GM12892 (cell line): ENCODE data around the gene OXNAD1.

Source experiments
- DNase-seq: peaks from one replicate; pipeline ENCODE4 v3.0.0; 2011; ENCODE audit not compliant: insufficient read length
- FAIRE-seq: peaks from 2 replicates; lab custom pipeline; 2011; peaks lifted over from hg19 to GRCh38; lab: Jason Lieb, UNC
- POLR2A ChIP-seq: IDR thresholded peaks from 2 replicates; pipeline ENCODE4 v1.6.1; 2011; ENCODE audit warnings: low read depth, low read length, control low read depth
- POLR2AphosphoS5 ChIP-seq: IDR thresholded peaks from 2 replicates; pipeline ENCODE4 v1.6.1; 2011; ENCODE audit warnings: low read depth, low read length, control low read depth
- TAF1 ChIP-seq: IDR thresholded peaks from 2 replicates; pipeline ENCODE4 v1.6.1; 2011; ENCODE audit warnings: low read depth, mild to moderate bottlenecking, control low read depth, low read length, borderline replicate concordance

OXNAD1 gene

DNA sequence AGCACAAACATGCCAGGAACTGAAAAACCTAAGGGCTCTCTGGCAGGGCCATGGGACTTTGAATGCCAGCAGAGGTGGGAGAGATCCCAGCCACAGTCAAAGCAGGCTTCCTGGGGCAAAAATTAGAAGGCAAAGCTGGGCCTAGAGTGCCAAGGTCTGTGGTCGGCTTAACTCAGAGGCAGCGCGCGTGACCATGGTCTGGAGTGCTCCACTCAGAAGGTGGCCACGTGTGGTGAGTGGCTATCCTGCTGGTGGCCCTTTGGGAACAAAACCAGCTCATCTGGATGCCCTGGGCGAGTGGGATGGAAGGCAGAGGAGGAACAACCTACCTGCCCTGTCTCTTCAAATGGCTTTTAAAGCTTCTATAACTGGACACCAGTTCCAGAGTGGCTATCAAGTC lies 63.1 kb downstream of the OXNAD1 start:
- no peak for TF ChIP-seq POLR2AphosphoS5
- TF ChIP-seq TAF1 = no peak
- TF ChIP-seq POLR2A = no peak
- DNase-seq = no peak
- no peak for FAIRE-seq

DNA sequence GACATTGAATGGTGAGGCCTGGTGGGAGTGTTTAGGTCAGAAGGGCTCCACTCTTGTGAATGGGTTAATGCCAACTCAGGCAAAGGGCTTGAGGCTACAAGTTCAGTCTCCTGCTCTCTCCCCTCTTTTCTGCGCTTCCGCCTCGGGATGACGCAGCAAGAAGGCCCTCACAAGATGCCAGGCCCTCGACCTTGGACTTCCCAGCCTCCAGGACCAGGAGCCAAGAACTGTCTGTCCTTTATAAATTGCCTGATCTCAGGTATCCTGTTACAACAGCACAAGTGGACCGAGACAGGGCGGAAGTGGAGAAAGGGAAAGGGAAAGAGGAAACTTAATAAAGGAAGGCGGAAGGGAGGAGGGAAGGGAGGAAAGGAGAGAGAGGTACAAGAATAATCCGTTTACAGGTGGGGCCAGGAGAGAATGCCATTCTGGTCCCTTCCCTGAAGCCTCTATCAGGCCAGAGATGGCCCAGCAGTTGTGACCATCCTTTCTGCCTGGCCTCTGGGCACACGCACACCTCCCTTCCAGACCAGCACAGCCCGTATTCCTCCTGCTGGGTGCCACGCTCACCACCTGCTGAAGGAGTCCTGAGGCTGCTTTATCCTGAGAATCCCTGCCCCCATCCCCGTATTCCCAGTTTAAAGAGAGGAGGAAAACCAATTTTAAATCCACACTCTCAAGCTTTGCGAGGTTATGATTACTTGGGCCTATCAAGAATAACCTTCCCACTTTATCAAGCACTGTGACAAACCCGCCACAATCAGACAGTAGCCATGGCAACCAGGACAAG lies 64.2 kb downstream of the OXNAD1 start:
- FAIRE-seq (no peak), DNase-seq (no peak)
- TF ChIP-seq TAF1 = no peak
- TF ChIP-seq POLR2AphosphoS5 = peak; percentile 57
- TF ChIP-seq POLR2A = no peak

DNA sequence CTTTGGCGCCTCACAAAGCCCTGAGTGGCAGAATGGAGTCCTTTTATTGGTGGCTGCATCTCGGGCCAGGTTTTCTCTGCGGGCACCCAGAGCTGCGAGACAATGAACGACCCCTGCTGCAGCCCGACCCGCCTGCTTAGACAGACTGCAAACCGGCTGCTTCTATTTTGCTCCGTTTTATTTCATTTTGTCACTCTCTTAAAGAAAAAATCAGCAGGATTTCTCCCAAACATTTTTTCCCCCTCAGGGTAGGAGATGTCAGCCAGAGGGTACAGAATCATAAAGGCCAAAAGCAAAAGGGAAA lies 64.8 kb downstream of the OXNAD1 start:
- DNase-seq = no peak
- TF ChIP-seq POLR2A (no peak), POLR2AphosphoS5 (no peak)
- FAIRE-seq = no peak

GRCh38 chr3:16330351-16330750 lies 65.3 kb downstream of the OXNAD1 start:
- FAIRE-seq (no peak), DNase-seq (no peak)
- no peak for TF ChIP-seq POLR2AphosphoS5
- no peak for TF ChIP-seq TAF1
- TF ChIP-seq POLR2A = no peak

GRCh38 chr3:16331319-16331883 lies 66.4 kb downstream of the OXNAD1 start:
- no peak for TF ChIP-seq TAF1
- no peak for TF ChIP-seq POLR2A
- TF ChIP-seq POLR2AphosphoS5 = no peak

DNA sequence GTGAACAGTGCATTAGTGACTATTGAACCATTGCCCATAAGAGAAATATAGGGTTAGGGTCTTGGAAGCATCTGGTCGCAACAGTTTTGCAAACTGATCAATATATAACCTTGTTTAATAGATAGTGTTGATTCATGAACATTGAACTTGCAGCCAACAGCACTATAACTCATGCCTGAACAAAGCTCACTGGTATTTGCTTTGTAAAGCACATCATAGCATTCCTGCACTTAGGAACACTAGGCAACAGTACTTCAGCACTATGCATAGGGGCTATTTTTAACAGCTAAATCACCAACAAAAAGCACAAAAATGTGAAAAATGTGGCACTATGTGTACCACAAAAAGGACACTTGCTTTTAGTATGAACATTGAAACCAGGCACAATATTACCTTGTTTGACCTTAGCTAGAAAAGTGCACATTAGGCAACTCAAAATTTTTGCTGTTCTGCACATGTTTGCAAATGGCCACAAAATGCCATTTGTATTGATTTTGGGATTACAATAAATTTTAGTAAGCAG lies 68.0 kb downstream of the OXNAD1 start:
- FAIRE-seq (no peak), DNase-seq (no peak)
- TF ChIP-seq TAF1 (no peak), POLR2A (no peak), POLR2AphosphoS5 (no peak)

More at GRCh38 chr3:16331319-16331883, 66.4 kb downstream of the OXNAD1 start:
- DNase-seq = no peak
- no peak for FAIRE-seq

- TF ChIP-seq POLR2A (no peak; the same call in 1 of the 2 replicates), TAF1 (no peak), POLR2AphosphoS5 (no peak)
- FAIRE-seq (no peak), DNase-seq (no peak)
Observed at GRCh38 chr3:16334909-16335308, 69.9 kb downstream of the OXNAD1 start.

GRCh38 chr3:16335333-16335732 lies 70.3 kb downstream of the OXNAD1 start:
- no peak for DNase-seq
- FAIRE-seq = no peak
- TF ChIP-seq POLR2A (no peak; the same call in 1 of the 2 replicates), TAF1 (no peak), POLR2AphosphoS5 (no peak)

GRCh38 chr3:16335772-16336645 lies 71.0 kb downstream of the OXNAD1 start:
- no peak for FAIRE-seq
- no peak for TF ChIP-seq POLR2AphosphoS5
- TF ChIP-seq TAF1 = no peak
- TF ChIP-seq POLR2A = no peak
- DNase-seq = no peak

DNA sequence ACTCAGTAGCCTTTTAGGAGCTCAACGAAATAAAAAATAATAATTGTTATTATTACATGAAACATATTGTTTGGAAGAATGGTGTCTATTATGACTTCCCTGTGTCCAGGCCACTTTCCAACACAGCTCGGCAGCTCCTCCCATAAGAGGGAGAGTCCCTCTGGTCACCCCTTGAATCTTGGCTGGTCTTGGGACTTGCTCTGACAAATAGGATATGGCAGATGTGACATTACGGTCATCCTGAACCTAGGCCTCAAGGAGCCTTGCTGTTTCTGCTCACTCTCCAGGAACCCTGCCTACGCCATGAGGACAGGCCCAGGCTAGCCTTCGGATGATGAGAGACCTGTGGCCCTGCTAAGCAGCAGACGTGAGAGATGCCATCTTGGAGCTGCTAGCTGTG lies 71.8 kb downstream of the OXNAD1 start:
- FAIRE-seq (no peak), DNase-seq (no peak)
- TF ChIP-seq POLR2A (no peak), TAF1 (no peak), POLR2AphosphoS5 (no peak)

DNA sequence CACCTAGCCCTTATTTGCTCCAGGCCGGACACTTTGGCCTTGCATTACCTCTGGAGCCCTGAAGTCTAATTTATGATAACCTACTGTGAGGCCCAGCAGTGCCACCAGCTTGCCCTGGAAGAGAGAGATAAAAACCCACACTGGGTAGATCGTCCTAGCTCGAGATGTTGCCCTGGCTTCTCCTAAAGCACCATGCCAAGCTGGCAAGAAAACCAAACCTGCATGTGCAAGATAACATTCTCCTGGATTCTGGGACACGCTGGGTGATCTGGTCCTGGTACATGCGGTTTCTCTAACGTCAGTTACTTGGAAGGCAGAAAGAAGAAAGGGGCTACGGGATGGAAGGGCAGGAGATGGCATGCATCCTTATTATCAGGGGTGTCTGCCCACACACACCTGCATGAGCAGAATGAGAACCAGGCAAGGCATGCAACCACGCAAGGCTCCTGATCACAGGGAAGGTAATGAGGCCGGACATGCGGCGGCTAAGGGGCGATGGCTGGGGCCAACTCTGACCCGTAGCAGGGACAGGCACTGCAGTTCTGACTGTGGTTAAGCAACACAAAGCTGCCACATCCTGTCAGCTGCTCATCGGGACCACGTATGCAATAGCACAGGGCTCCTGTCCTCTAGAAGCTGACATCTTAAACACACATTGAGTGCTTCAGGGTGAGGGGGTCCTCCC lies 73.0 kb downstream of the OXNAD1 start:
- FAIRE-seq (peak; percentile 71), DNase-seq (peak; percentile 38)
- peak; percentile 47; the same call in 1 of the 2 replicates for TF ChIP-seq POLR2A
- TF ChIP-seq TAF1 = no peak
- peak; percentile 70; the same call in 1 of the 2 replicates for TF ChIP-seq POLR2AphosphoS5
